ENCODE results near the gene MAP3K3. TPM values are rescaled to one million over a fixed set of nuclear protein-coding genes. Genes with fewer than 3 reads are reported as not detected.
A peak's percentile ranks its signal among the peaks of the same experiment; 100 is the strongest.

MAP3K3 gene
- total and polyA plus RNA-seq, 2 donors (not counting 3 experiments of a cell fraction or from before 2014, with no cell fraction given) = 56.6 to 81.0 TPM

GRCh38 chr17:63621229-63621683 is 961 bp upstream of the MAP3K3 start:
- peak overlapping the region; percentile 53 for H3K27ac ChIP-seq (ENCODE audit: insufficient read depth, low read depth, low read length)
- H3K9ac ChIP-seq (replicated peaks; ENCODE audit: extremely low read depth, insufficient read depth, low read length) = peak overlapping the region; percentile 56
- TF ChIP-seq, protein P1, sequence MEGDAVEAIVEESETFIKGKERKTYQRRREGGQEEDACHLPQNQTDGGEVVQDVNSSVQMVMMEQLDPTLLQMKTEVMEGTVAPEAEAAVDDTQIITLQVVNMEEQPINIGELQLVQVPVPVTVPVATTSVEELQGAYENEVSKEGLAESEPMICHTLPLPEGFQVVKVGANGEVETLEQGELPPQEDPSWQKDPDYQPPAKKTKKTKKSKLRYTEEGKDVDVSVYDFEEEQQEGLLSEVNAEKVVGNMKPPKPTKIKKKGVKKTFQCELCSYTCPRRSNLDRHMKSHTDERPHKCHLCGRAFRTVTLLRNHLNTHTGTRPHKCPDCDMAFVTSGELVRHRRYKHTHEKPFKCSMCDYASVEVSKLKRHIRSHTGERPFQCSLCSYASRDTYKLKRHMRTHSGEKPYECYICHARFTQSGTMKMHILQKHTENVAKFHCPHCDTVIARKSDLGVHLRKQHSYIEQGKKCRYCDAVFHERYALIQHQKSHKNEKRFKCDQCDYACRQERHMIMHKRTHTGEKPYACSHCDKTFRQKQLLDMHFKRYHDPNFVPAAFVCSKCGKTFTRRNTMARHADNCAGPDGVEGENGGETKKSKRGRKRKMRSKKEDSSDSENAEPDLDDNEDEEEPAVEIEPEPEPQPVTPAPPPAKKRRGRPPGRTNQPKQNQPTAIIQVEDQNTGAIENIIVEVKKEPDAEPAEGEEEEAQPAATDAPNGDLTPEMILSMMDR (IDR thresholded peaks at IDR 0.05; ENCODE audit: extremely low read depth in 1 of 2, insufficient read depth in 1 of 2, low read depth in 1 of 2, low read length in 2 of 2) = no peak
- TF ChIP-seq, protein P2, sequence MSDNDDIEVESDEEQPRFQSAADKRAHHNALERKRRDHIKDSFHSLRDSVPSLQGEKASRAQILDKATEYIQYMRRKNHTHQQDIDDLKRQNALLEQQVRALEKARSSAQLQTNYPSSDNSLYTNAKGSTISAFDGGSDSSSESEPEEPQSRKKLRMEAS (IDR thresholded peaks at IDR 0.05; ENCODE audit: insufficient read depth, insufficient read length) = no peak
- TF ChIP-seq FOS (IDR thresholded peaks at IDR 0.05; ENCODE audit: borderline replicate concordance, insufficient read depth, low read length) (no peak), EZH2 (IDR thresholded peaks at IDR 0.05; ENCODE audit: borderline replicate concordance, low read depth, low read length, severe bottlenecking) (no peak), POLR2AphosphoS5 (IDR thresholded peaks at IDR 0.05; ENCODE audit: insufficient read depth, low read depth, low read length) (no peak), POLR2A (IDR thresholded peaks at IDR 0.05; ENCODE audit: low read depth, low read length) (no peak), JUN (IDR thresholded peaks at IDR 0.05; ENCODE audit: borderline replicate concordance, insufficient read depth, insufficient read length, low read depth) (no peak), MYC (IDR thresholded peaks at IDR 0.05; ENCODE audit: low read depth, low read length) (no peak), GATA2 (IDR thresholded peaks at IDR 0.05; ENCODE audit: insufficient read depth, insufficient read length, low read depth, low read length) (no peak)
- TSS peak; percentile 77 for BruUV-seq (replicated peaks)
- H3K79me2 ChIP-seq (ENCODE audit: control insufficient read depth, insufficient read depth, low read length) = peaks cover 32% of the 10 kb centered on the region
- peak overlapping the region; percentile 44 to 55 (median 49) for H3K4me3 ChIP-seq (replicated peaks in 1 of 3; ENCODE audit: insufficient read depth in 1 of 3, low read depth in 1 of 3, low read length in 3 of 3)
- FAIRE-seq = no peak
- H2AFZ ChIP-seq (ENCODE audit: low read depth, low read length) = peak overlapping the region; percentile 71
- peaks cover 15% of the 10 kb centered on the region for H4K20me1 ChIP-seq (replicated peaks; ENCODE audit: control insufficient read depth, extremely low read depth, insufficient read depth, low read length)
- intact Hi-C loops (cut with micrococcal nuclease) = loop anchor here (2.0 to 5.0 kb wide), 2 partner anchors 20 to 121 kb away; partner anchors contain the start of genes STRADA and TACO1
- no peaks in the 10 kb centered on the region for H3K36me3 ChIP-seq (ENCODE audit: control insufficient read depth in 2 of 2, extremely low read depth in 1 of 2, insufficient read depth in 2 of 2, low read length in 2 of 2)
- H3K9me1 ChIP-seq (replicated peaks; ENCODE audit: control insufficient read depth, extremely low read depth, insufficient read depth, low read length) = no peaks in the 10 kb centered on the region
- ChIA-PET POLR2A (interaction anchor here (0.9 to 1.2 kb wide), 4 partner anchors 10 to 153 kb away, joined by 3 to 10 read pairs (median 4); partner anchors contain the start of genes CCDC47 and DDX42), CTCF (interaction anchor here (0.9 to 5.0 kb wide), 8 partner anchors 9 to 215 kb away, joined by 3 to 32 read pairs (median 3); no protein-coding TSS in a partner anchor)
- no peaks in the 10 kb centered on the region for H3K9me3 ChIP-seq (replicated peaks; ENCODE audit: control insufficient read depth, insufficient read depth, low read length)
- peak overlapping the region; percentile 74 for H3K4me2 ChIP-seq (ENCODE audit: insufficient read depth, low read length)
- no peak for DNase-seq (ENCODE audit: low read depth, low spot score)
- no peaks in the 10 kb centered on the region for H3K27me3 ChIP-seq (ENCODE audit: control insufficient read depth in 2 of 2, insufficient read depth in 2 of 2, low read length in 2 of 2)
- dilution Hi-C loops (cut with MboI; ENCODE audit: extremely low pct_ligation_motif_present, low sequenced_read_pairs) = no loop called here
- H3K4me1 ChIP-seq (ENCODE audit: control insufficient read depth, extremely low read depth, insufficient read depth, low read length) = peaks cover 20% of the 10 kb centered on the region
